Activated T-cell treated with anti-CD3 and anti-CD28 coated beads, Interleukin-2, amount 50 U/mL, for 72 hours (primary cell): Measurements from ENCODE around the gene EVI5. TPM values are rescaled to one million over a fixed set of nuclear protein-coding genes. Genes with fewer than 3 reads are reported as not detected.

Experiments used
- ATAC-seq, 2 donors: fragments of 150-1000 bp; cut with Tn5 transposase; replicated peaks in 1 of 2; 2 replicates each; pipeline ENCODE4 v1.10.0; 2021; ENCODE audit warnings: moderate library complexity in 2 of 2, mild to moderate bottlenecking in 1 of 2
- DNase-seq, 2 donors: peaks; one replicate each; pipeline ENCODE4 v3.0.0; 2021 to 2022; ENCODE audit warnings: mixed read lengths in 1 of 2
- H3K27ac Mint-ChIP-seq: one replicate; pipeline ENCODE4 v1.8.0; 2022; ENCODE audit warnings: mild to moderate bottlenecking, moderate library complexity, mixed read lengths
- H3K27me3 Mint-ChIP-seq: one replicate; pipeline ENCODE4 v1.8.0; 2022; ENCODE audit warnings: low read depth, mixed read lengths
- H3K36me3 Mint-ChIP-seq, 2 donors: one replicate each; pipeline ENCODE4 v1.8.0; 2022; ENCODE audit warnings: mixed read lengths in 2 of 2, mild to moderate bottlenecking in 1 of 2; ENCODE audit not compliant: insufficient read depth in 2 of 2
- H3K4me1 Mint-ChIP-seq: one replicate; pipeline ENCODE4 v1.8.0; 2022; ENCODE audit warnings: low read depth, mixed read lengths
- H3K4me3 Mint-ChIP-seq, 2 donors: one replicate each; pipeline ENCODE4 v1.8.0; 2022; ENCODE audit warnings: mild to moderate bottlenecking in 2 of 2, mixed read lengths in 2 of 2, moderate library complexity in 2 of 2
- H3K9me3 Mint-ChIP-seq, 2 donors: one replicate each; pipeline ENCODE4 v1.8.0; 2022; ENCODE audit warnings: mixed read lengths in 2 of 2
- total RNA-seq, 2 donors: library from RNA; stranded (reverse); gene quantifications; one replicate each; pipeline ENCODE4 v1.2.3, GENCODE V29; 2022

The EVI5 gene
- total RNA-seq, 2 donors from 2014 or later: 30.8 to 40.1 TPM

GRCh38 chr1:92816732-92817131 is 31.8 kb upstream of the EVI5 start:
- Mint-ChIP-seq H3K9me3 (no peaks in the 10 kb centered on the region), H3K4me3 (no peak overlapping the region), H3K4me1 (no peaks in the 10 kb centered on the region), H3K27ac (no peak overlapping the region), H3K36me3 (no peaks in the 10 kb centered on the region), H3K27me3 (peaks cover 17% of the 10 kb centered on the region)
- DNase-seq: no peak
- no peak for ATAC-seq

GRCh38 chr1:92808381-92808780 is 23.5 kb upstream of the EVI5 start:
- H3K4me3 Mint-ChIP-seq: no peak overlapping the region
- H3K9me3 Mint-ChIP-seq: no peaks in the 10 kb centered on the region
- peaks cover 4% of the 10 kb centered on the region for H3K4me1 Mint-ChIP-seq
- ATAC-seq (no peak), DNase-seq (no peak)
- H3K36me3 Mint-ChIP-seq: no peaks in the 10 kb centered on the region
- peaks cover 21% of the 10 kb centered on the region for H3K27me3 Mint-ChIP-seq
- H3K27ac Mint-ChIP-seq: no peak overlapping the region

- peaks cover 4% of the 10 kb centered on the region for H3K4me1 Mint-ChIP-seq
- H3K4me3 Mint-ChIP-seq: no peak overlapping the region
- H3K9me3 Mint-ChIP-seq: no peaks in the 10 kb centered on the region
- no peak for ATAC-seq
- no peak overlapping the region for H3K27ac Mint-ChIP-seq
- no peaks in the 10 kb centered on the region for H3K36me3 Mint-ChIP-seq
- H3K27me3 Mint-ChIP-seq: peaks cover 8% of the 10 kb centered on the region
- no peak for DNase-seq
Measured at GRCh38 chr1:92805216-92805615, 20.3 kb upstream of the EVI5 start.

- Mint-ChIP-seq H3K27me3 (peaks cover 8% of the 10 kb centered on the region), H3K4me3 (no peak overlapping the region), H3K27ac (no peak overlapping the region), H3K9me3 (no peaks in the 10 kb centered on the region), H3K36me3 (no peaks in the 10 kb centered on the region), H3K4me1 (peaks cover 4% of the 10 kb centered on the region)
- ATAC-seq (peak in 1 of 2 donors; percentile 45), DNase-seq (no peak)
Measured at GRCh38 chr1:92804721-92805201, 19.9 kb upstream of the EVI5 start.

- no peaks in the 10 kb centered on the region for H3K9me3 Mint-ChIP-seq
- H3K36me3 Mint-ChIP-seq: no peaks in the 10 kb centered on the region
- H3K4me1 Mint-ChIP-seq: peaks cover 4% of the 10 kb centered on the region
- peaks cover 8% of the 10 kb centered on the region for H3K27me3 Mint-ChIP-seq
- no peak for ATAC-seq
- H3K27ac Mint-ChIP-seq: no peak overlapping the region
- no peak for DNase-seq
- no peak overlapping the region for H3K4me3 Mint-ChIP-seq
Measured at GRCh38 chr1:92803140-92803887, 18.4 kb upstream of the EVI5 start.

GRCh38 chr1:92797961-92798360 is 13.1 kb upstream of the EVI5 start:
- Mint-ChIP-seq H3K4me3 (no peak overlapping the region), H3K27me3 (peaks cover 32% of the 10 kb centered on the region), H3K27ac (no peak overlapping the region), H3K9me3 (no peaks in the 10 kb centered on the region), H3K36me3 (no peaks in the 10 kb centered on the region), H3K4me1 (no peaks in the 10 kb centered on the region)
- no peak for ATAC-seq
- DNase-seq: no peak

- Mint-ChIP-seq H3K27ac (no peak overlapping the region), H3K36me3 (no peaks in the 10 kb centered on the region), H3K9me3 (no peaks in the 10 kb centered on the region), H3K4me1 (no peaks in the 10 kb centered on the region), H3K27me3 (peaks cover 38% of the 10 kb centered on the region), H3K4me3 (no peak overlapping the region)
- DNase-seq (no peak), ATAC-seq (no peak)
Measured at GRCh38 chr1:92797297-92797696, 12.4 kb upstream of the EVI5 start.

GRCh38 chr1:92795166-92795565 is 10.3 kb upstream of the EVI5 start:
- no peak overlapping the region for H3K27ac Mint-ChIP-seq
- DNase-seq (no peak), ATAC-seq (no peak)
- no peaks in the 10 kb centered on the region for H3K9me3 Mint-ChIP-seq
- H3K27me3 Mint-ChIP-seq: peaks cover 56% of the 10 kb centered on the region
- peaks cover 5% of the 10 kb centered on the region for H3K4me1 Mint-ChIP-seq
- H3K36me3 Mint-ChIP-seq: no peaks in the 10 kb centered on the region
- H3K4me3 Mint-ChIP-seq: no peak overlapping the region

- ATAC-seq: no peak
- H3K36me3 Mint-ChIP-seq: no peaks in the 10 kb centered on the region
- DNase-seq: no peak
- no peaks in the 10 kb centered on the region for H3K9me3 Mint-ChIP-seq
- peaks cover 5% of the 10 kb centered on the region for H3K4me1 Mint-ChIP-seq
- no peak overlapping the region for H3K27ac Mint-ChIP-seq
- no peak overlapping the region for H3K4me3 Mint-ChIP-seq
- H3K27me3 Mint-ChIP-seq: peaks cover 67% of the 10 kb centered on the region
Measured at GRCh38 chr1:92792340-92792782, 7.5 kb upstream of the EVI5 start.

- no peak overlapping the region for H3K27ac Mint-ChIP-seq
- peaks cover 5% of the 10 kb centered on the region for H3K4me1 Mint-ChIP-seq
- no peaks in the 10 kb centered on the region for H3K9me3 Mint-ChIP-seq
- H3K4me3 Mint-ChIP-seq: no peak overlapping the region
- H3K36me3 Mint-ChIP-seq: no peaks in the 10 kb centered on the region
- DNase-seq: no peak
- peaks cover 74% of the 10 kb centered on the region for H3K27me3 Mint-ChIP-seq
- ATAC-seq: no peak
Measured at GRCh38 chr1:92791487-92792066, 6.7 kb upstream of the EVI5 start.

- ATAC-seq (peak; percentile 22 to 74), DNase-seq (no peak)
- Mint-ChIP-seq H3K27me3 (peaks cover 77% of the 10 kb centered on the region), H3K4me1 (peaks cover 5% of the 10 kb centered on the region), H3K36me3 (no peaks in the 10 kb centered on the region), H3K9me3 (no peaks in the 10 kb centered on the region), H3K27ac (no peak overlapping the region), H3K4me3 (no peak overlapping the region)
Measured at GRCh38 chr1:92790867-92791266, 6.0 kb upstream of the EVI5 start.

- no peaks in the 10 kb centered on the region for H3K36me3 Mint-ChIP-seq
- H3K27ac Mint-ChIP-seq: no peak overlapping the region
- H3K4me1 Mint-ChIP-seq: peaks cover 13% of the 10 kb centered on the region
- H3K4me3 Mint-ChIP-seq: no peak overlapping the region
- no peaks in the 10 kb centered on the region for H3K9me3 Mint-ChIP-seq
- ATAC-seq (no peak), DNase-seq (no peak)
- H3K27me3 Mint-ChIP-seq: peaks cover 79% of the 10 kb centered on the region
Measured at GRCh38 chr1:92790081-92790480, 5.2 kb upstream of the EVI5 start.

GRCh38 chr1:92786111-92786901 is 1.4 kb upstream of the EVI5 start:
- DNase-seq (no peak), ATAC-seq (no peak)
- H3K9me3 Mint-ChIP-seq: no peaks in the 10 kb centered on the region
- H3K4me1 Mint-ChIP-seq: peaks cover 24% of the 10 kb centered on the region
- H3K27me3 Mint-ChIP-seq: peaks cover 66% of the 10 kb centered on the region
- H3K36me3 Mint-ChIP-seq: no peaks in the 10 kb centered on the region
- H3K27ac Mint-ChIP-seq: no peak overlapping the region
- peak overlapping the region in 1 of 2 donors; percentile 1 for H3K4me3 Mint-ChIP-seq
